Left renal cortex interstitium (tissue), 4 donors: ENCODE data around the gene CLRN3. TPM values are rescaled to one million over a fixed set of nuclear protein-coding genes. Genes with fewer than 3 reads are reported as not detected.

Experiments used
- DNase-seq, 4 donors: peaks; one replicate each; pipeline ENCODE4 v3.0.0-alpha.2; 2013; ENCODE audit warnings: low read depth in 4 of 4, low spot score in 2 of 4, missing footprints in 1 of 4
- polyA plus RNA-seq, 4 donors: library from polyadenylated mRNA; unstranded; fragments of 120-200 nt; gene quantifications; one replicate each; pipeline ENCODE4 v1.2.1, GENCODE V29; 2013; ENCODE audit not compliant: insufficient read length in 4 of 4

CLRN3 gene
- polyA plus RNA-seq, 4 donors: 14.1 to 21.5 (median 18.3) TPM

GRCh38 chr10:127877116-127877515, 15.6 kb downstream of the CLRN3 start:
- DNase-seq: no peak

GRCh38 chr10:127875916-127876315, 16.8 kb downstream of the CLRN3 start:
- no peak for DNase-seq

- no peak for DNase-seq
These were observed 17.3 kb downstream of the CLRN3 start for GRCh38 chr10:127875449-127875765.

- DNase-seq: no peak
These were observed 17.9 kb downstream of the CLRN3 start for GRCh38 chr10:127874671-127875448.

- no peak for DNase-seq
These were observed 18.8 kb downstream of the CLRN3 start for GRCh38 chr10:127873901-127874470.

- DNase-seq: no peak
These were observed 19.7 kb downstream of the CLRN3 start for GRCh38 chr10:127872871-127873600.

- no peak for DNase-seq
These were observed 20.6 kb downstream of the CLRN3 start for GRCh38 chr10:127872011-127872761.

- no peak for DNase-seq
These were observed 21.1 kb downstream of the CLRN3 start for GRCh38 chr10:127871631-127872010.

- DNase-seq: no peak
These were observed 23.4 kb downstream of the CLRN3 start for GRCh38 chr10:127869329-127869728.

GRCh38 chr10:127867805-127868204, 24.9 kb downstream of the CLRN3 start:
- no peak for DNase-seq

- DNase-seq: no peak
These were observed 26.3 kb downstream of the CLRN3 start for GRCh38 chr10:127866276-127867013.

- no peak for DNase-seq
These were observed 29.4 kb downstream of the CLRN3 start for GRCh38 chr10:127863231-127863825.

GRCh38 chr10:127860592-127860991, 32.1 kb downstream of the CLRN3 start:
- DNase-seq: no peak

GRCh38 chr10:127855976-127856375, 36.8 kb downstream of the CLRN3 start:
- no peak for DNase-seq

GRCh38 chr10:127855591-127855881, 37.2 kb downstream of the CLRN3 start:
- no peak for DNase-seq

GRCh38 chr10:127854769-127855590, 37.8 kb downstream of the CLRN3 start:
- no peak for DNase-seq

GRCh38 chr10:127853868-127854768, 38.6 kb downstream of the CLRN3 start:
- peak in 2 of 4 donors; percentile 34 to 43 for DNase-seq

GRCh38 chr10:127852456-127852855, 40.3 kb downstream of the CLRN3 start:
- no peak for DNase-seq
